ENCODE measurements around the gene CBX1.

GRCh38 chr17:48044851-48045250 lies 56.4 kb downstream of the CBX1 start:
- TF ChIP-seq CTCF (IDR thresholded peaks at IDR 0.05; ENCODE audit: low read length) (no peak), EZH2phosphoT487 (IDR thresholded peaks at IDR 0.05; ENCODE audit: low read length) (no peak)
